K562 (cell line): Measurements from ENCODE around the gene MTRF1L. TPM values are rescaled to one million over a fixed set of nuclear protein-coding genes. Genes with fewer than 3 reads are reported as not detected.

Experiments
- CBX2 ChIP-seq: fragments of 200-600 bp; sonication (generic); IDR thresholded peaks from one replicate; pipeline ENCODE4 v1.6.1; 2012; ENCODE audit warnings: mild to moderate bottlenecking, low read length, inconsistent platforms; ENCODE audit not compliant: insufficient read depth, poor library complexity, severe bottlenecking
- RBM14 ChIP-seq: fragments of 200-400 bp; formaldehyde crosslinking; IDR thresholded peaks from 2 replicates; pipeline ENCODE4 v1.6.1; 2018; ENCODE audit warnings: low read depth, mild to moderate bottlenecking, low read length, moderate library complexity, borderline replicate concordance; ENCODE audit not compliant: insufficient read depth
- REST ChIP-seq, 2 experiments: fragments of 450-650 bp; formaldehyde crosslinking in 1 of 2; IDR thresholded peaks; 2 replicates each; pipeline versions ENCODE4 v1.4.0 to v1.6.1; 2014 to 2020; ENCODE audit warnings: mild to moderate bottlenecking in 2 of 2, borderline replicate concordance in 1 of 2, low read depth in 1 of 2
- SAP30 ChIP-seq: fragments of 200-600 bp; sonication (generic); IDR thresholded peaks from 2 replicates; pipeline ENCODE4 v1.6.1; 2012; ENCODE audit warnings: borderline replicate concordance, low read depth, mild to moderate bottlenecking, moderate library complexity, low read length, control low read depth, inconsistent platforms; ENCODE audit not compliant: insufficient read depth, poor library complexity, severe bottlenecking
- SRSF9 ChIP-seq: fragments of 200-400 bp; formaldehyde crosslinking; IDR thresholded peaks from 2 replicates; pipeline ENCODE4 v1.6.1; 2017; ENCODE audit warnings: low read depth, low read length, borderline replicate concordance
- ZBTB26 ChIP-seq: fragments of 450-650 bp; formaldehyde crosslinking; IDR thresholded peaks from 2 replicates; pipeline ENCODE4 v1.4.0; 2022; ENCODE audit warnings: missing genetic modification characterization
- ZNF644 ChIP-seq: fragments of 200-800 bp; sonication (Bioruptor generic); IDR thresholded peaks from 2 replicates; pipeline ENCODE4 v1.6.1; 2016; ENCODE audit warnings: low read depth, missing genetic modification characterization, missing compliant biosample characterization
- polyA plus RNA-seq, 8 experiments: library from polyadenylated mRNA; depleted of rRNA in 4 of 8; stranded (reverse) in 5 of 8; unstranded in 3 of 8; fragments of >200 nt; fragmentation: Nextera tagmentation in 2 of 8; fragmentation: Illumina TruSeq in 1 of 8; extraction: Ambion mirVana in 2 of 8; extraction: Trizol in 1 of 8; gene quantifications; 2 replicates each; pipeline versions ENCODE4 v1.2.1 to v1.2.3, GENCODE V29; 2011 to 2014; ENCODE audit warnings: inconsistent platforms in 1 of 8, missing spikeins in 1 of 8
- total RNA-seq, 7 experiments: library from RNA; depleted of rRNA in 6 of 7; stranded (reverse); fragments of >200 nt in 6 of 7; fragmentation: Illumina TruSeq in 2 of 7; extraction: Trizol in 2 of 7; gene quantifications; 2 replicates each; pipeline versions ENCODE4 v1.2.1 to v1.2.3, GENCODE V29; 2011 to 2021; ENCODE audit warnings: low replicate concordance in 1 of 7
- TF ChIP-seq, protein P1 (sequence below): fragments of 250-450 bp; sonication (Bioruptor Pico); IDR thresholded peaks from 2 replicates; pipeline ENCODE4 v1.8.0; 2021; ENCODE audit warnings: moderate library complexity, mild to moderate bottlenecking, inconsistent platforms

MTRF1L gene
- total and polyA plus RNA-seq, 9 of the 15 experiments (the other 6 are each of a cell fraction or from before 2014, with no cell fraction given) = 10.7 to 34.0 (median 30.2) TPM

- TF ChIP-seq RBM14 = no peak
- TF ChIP-seq CBX2 = no peak
- no peak for TF ChIP-seq SAP30
- peak; percentile 88 for TF ChIP-seq REST (IDR thresholded peaks at IDR 0.05; ENCODE audit: borderline replicate concordance)
- TF ChIP-seq REST (CRISPR knock-in tag; IDR thresholded peaks at IDR 0.05; ENCODE audit: low read depth) = no peak
- TF ChIP-seq, protein P1, sequence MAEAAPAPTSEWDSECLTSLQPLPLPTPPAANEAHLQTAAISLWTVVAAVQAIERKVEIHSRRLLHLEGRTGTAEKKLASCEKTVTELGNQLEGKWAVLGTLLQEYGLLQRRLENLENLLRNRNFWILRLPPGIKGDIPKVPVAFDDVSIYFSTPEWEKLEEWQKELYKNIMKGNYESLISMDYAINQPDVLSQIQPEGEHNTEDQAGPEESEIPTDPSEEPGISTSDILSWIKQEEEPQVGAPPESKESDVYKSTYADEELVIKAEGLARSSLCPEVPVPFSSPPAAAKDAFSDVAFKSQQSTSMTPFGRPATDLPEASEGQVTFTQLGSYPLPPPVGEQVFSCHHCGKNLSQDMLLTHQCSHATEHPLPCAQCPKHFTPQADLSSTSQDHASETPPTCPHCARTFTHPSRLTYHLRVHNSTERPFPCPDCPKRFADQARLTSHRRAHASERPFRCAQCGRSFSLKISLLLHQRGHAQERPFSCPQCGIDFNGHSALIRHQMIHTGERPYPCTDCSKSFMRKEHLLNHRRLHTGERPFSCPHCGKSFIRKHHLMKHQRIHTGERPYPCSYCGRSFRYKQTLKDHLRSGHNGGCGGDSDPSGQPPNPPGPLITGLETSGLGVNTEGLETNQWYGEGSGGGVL (CRISPR knock-in tag) = no peak
- TF ChIP-seq SRSF9 = no peak
- TF ChIP-seq ZNF644 (tag) = no peak
- no peak for TF ChIP-seq ZBTB26 (CRISPR knock-in tag)
These were observed 54.2 kb downstream of the MTRF1L start (continued) for GRCh38 chr6:152948150-152948768.
